HAP-1 (cell line): ENCODE measurements around the gene DIAPH1.

Experiments
- DNase-seq, 2 experiments: peaks; one replicate each; pipeline ENCODE4 v3.0.0-alpha.2; 2016 to 2020; ENCODE audit warnings: low spot score in 2 of 2
- H3K27me3 ChIP-seq: fragments of 250-450 bp; sonication (Bioruptor Pico); 2 replicates; pipeline ENCODE4 v1.5.1; 2020; ENCODE audit warnings: low read depth, mild to moderate bottlenecking, moderate library complexity
- H3K36me3 ChIP-seq: fragments of 250-450 bp; sonication (Bioruptor Pico); replicated peaks from 2 replicates; pipeline ENCODE4 v1.5.1; 2020; ENCODE audit warnings: mild to moderate bottlenecking
- H3K4me1 ChIP-seq: fragments of 250-450 bp; sonication (Bioruptor Pico); 2 replicates; pipeline ENCODE4 v1.5.1; 2020; ENCODE audit warnings: mild to moderate bottlenecking
- H3K4me3 ChIP-seq: fragments of 250-450 bp; sonication (Bioruptor Pico); 2 replicates; pipeline ENCODE4 v1.5.1; 2020; ENCODE audit warnings: mild to moderate bottlenecking, moderate library complexity
- H3K9me3 ChIP-seq: fragments of 250-450 bp; sonication (Bioruptor Pico); 2 replicates; pipeline ENCODE4 v1.5.1; 2020; ENCODE audit warnings: mild to moderate bottlenecking, moderate library complexity
- in situ Hi-C: fragments of 300-500 bp; cut with MboI; formaldehyde crosslinking; loops from 3 replicates; pipeline ENCODE4 v1.14.3; 2020; ENCODE audit warnings: low sequenced_read_pairs, inconsistent platforms, mixed read lengths

The DIAPH1 gene

GRCh38 chr5:141558150-141558549 lies 60.6 kb downstream of the DIAPH1 start:
- Histone ChIP-seq H3K4me1 (peaks cover 19% of the 10 kb centered on the region), H3K36me3 (peaks cover 14% of the 10 kb centered on the region), H3K4me3 (no peak overlapping the region), H3K9me3 (no peaks in the 10 kb centered on the region), H3K27me3 (no peaks in the 10 kb centered on the region)
- no peak for DNase-seq
- in situ Hi-C loops, result loop anchor here (25.0 kb wide), 1 partner anchor 346 kb away; the partner anchor contains the start of genes PCDHB12, PCDHB13 and PCDHB14

- no peak overlapping the region for H3K4me3 ChIP-seq
- no peaks in the 10 kb centered on the region for H3K27me3 ChIP-seq
- peak; percentile 83 to 89 for DNase-seq
- peaks cover 19% of the 10 kb centered on the region for H3K4me1 ChIP-seq
- H3K36me3 ChIP-seq, result peaks cover 14% of the 10 kb centered on the region
- H3K9me3 ChIP-seq, result no peaks in the 10 kb centered on the region
- in situ Hi-C loops, result loop anchor here (25.0 kb wide), 1 partner anchor 345 kb away; the partner anchor contains the start of genes PCDHB12, PCDHB13 and PCDHB14
Observed at GRCh38 chr5:141557681-141558136, 61.1 kb downstream of the DIAPH1 start.

GRCh38 chr5:141547921-141548320 lies 70.9 kb downstream of the DIAPH1 start:
- Histone ChIP-seq H3K36me3 (peaks cover 5% of the 10 kb centered on the region; the same call in 1 of the 2 replicates), H3K4me1 (no peaks in the 10 kb centered on the region), H3K9me3 (peaks cover 4% of the 10 kb centered on the region; the same call in 1 of the 2 replicates), H3K4me3 (no peak overlapping the region), H3K27me3 (no peaks in the 10 kb centered on the region)
- no peak for DNase-seq
- in situ Hi-C loops, result no loop called here

- H3K27me3 ChIP-seq, result no peaks in the 10 kb centered on the region
- H3K4me1 ChIP-seq, result no peaks in the 10 kb centered on the region
- H3K36me3 ChIP-seq, result peaks cover 5% of the 10 kb centered on the region; the same call in 1 of the 2 replicates
- in situ Hi-C loops, result no loop called here
- no peak overlapping the region for H3K4me3 ChIP-seq
- no peak for DNase-seq
- H3K9me3 ChIP-seq, result peaks cover 4% of the 10 kb centered on the region; the same call in 1 of the 2 replicates
Observed at GRCh38 chr5:141547488-141547887, 71.3 kb downstream of the DIAPH1 start.

- Histone ChIP-seq H3K4me1 (no peaks in the 10 kb centered on the region), H3K4me3 (no peak overlapping the region), H3K36me3 (peaks cover 9% of the 10 kb centered on the region; the same call in 1 of the 2 replicates), H3K27me3 (no peaks in the 10 kb centered on the region), H3K9me3 (peaks cover 4% of the 10 kb centered on the region; the same call in 1 of the 2 replicates)
- no peak for DNase-seq
- in situ Hi-C loops, result no loop called here
Observed at GRCh38 chr5:141543053-141543452, 75.7 kb downstream of the DIAPH1 start.

GRCh38 chr5:141534492-141535213 lies 84.1 kb downstream of the DIAPH1 start:
- in situ Hi-C loops, result no loop called here
- H3K36me3 ChIP-seq, result peaks cover 32% of the 10 kb centered on the region
- DNase-seq, result no peak
- H3K4me1 ChIP-seq, result no peaks in the 10 kb centered on the region
- no peaks in the 10 kb centered on the region for H3K9me3 ChIP-seq
- no peaks in the 10 kb centered on the region for H3K27me3 ChIP-seq
- no peak overlapping the region for H3K4me3 ChIP-seq

- no peaks in the 10 kb centered on the region for H3K9me3 ChIP-seq
- H3K36me3 ChIP-seq, result peaks cover 32% of the 10 kb centered on the region
- no peak for DNase-seq
- no peaks in the 10 kb centered on the region for H3K4me1 ChIP-seq
- in situ Hi-C loops, result no loop called here
- H3K27me3 ChIP-seq, result no peaks in the 10 kb centered on the region
- H3K4me3 ChIP-seq, result no peak overlapping the region
Observed at GRCh38 chr5:141533897-141534296, 84.9 kb downstream of the DIAPH1 start.

GRCh38 chr5:141532726-141533125 lies 86.1 kb downstream of the DIAPH1 start:
- Histone ChIP-seq H3K27me3 (no peaks in the 10 kb centered on the region), H3K4me1 (no peaks in the 10 kb centered on the region), H3K36me3 (peaks cover 44% of the 10 kb centered on the region), H3K9me3 (no peaks in the 10 kb centered on the region), H3K4me3 (no peak overlapping the region)
- DNase-seq, result no peak
- in situ Hi-C loops, result no loop called here

GRCh38 chr5:141529873-141530272 lies 88.9 kb downstream of the DIAPH1 start:
- Histone ChIP-seq H3K4me3 (no peak overlapping the region), H3K36me3 (peaks cover 49% of the 10 kb centered on the region), H3K27me3 (no peaks in the 10 kb centered on the region), H3K4me1 (no peaks in the 10 kb centered on the region), H3K9me3 (no peaks in the 10 kb centered on the region)
- in situ Hi-C loops, result loop anchor here (10.0 kb wide), 1 partner anchor 115 kb away; the partner anchor contains the start of genes PCDHGA10 and PCDHGB7
- no peak for DNase-seq

GRCh38 chr5:141529002-141529401 lies 89.8 kb downstream of the DIAPH1 start:
- peaks cover 46% of the 10 kb centered on the region for H3K36me3 ChIP-seq
- peaks cover 3% of the 10 kb centered on the region for H3K4me1 ChIP-seq
- no peaks in the 10 kb centered on the region for H3K27me3 ChIP-seq
- no peak for DNase-seq
- in situ Hi-C loops, result loop anchor here (10.0 kb wide), 1 partner anchor 114 kb away; the partner anchor contains the start of genes PCDHGA10 and PCDHGB7
- H3K4me3 ChIP-seq, result no peak overlapping the region
- H3K9me3 ChIP-seq, result no peaks in the 10 kb centered on the region

GRCh38 chr5:141528291-141528984 lies 90.4 kb downstream of the DIAPH1 start:
- no peaks in the 10 kb centered on the region for H3K9me3 ChIP-seq
- no peak overlapping the region for H3K4me3 ChIP-seq
- H3K36me3 ChIP-seq, result peaks cover 49% of the 10 kb centered on the region
- peaks cover 3% of the 10 kb centered on the region for H3K4me1 ChIP-seq
- no peaks in the 10 kb centered on the region for H3K27me3 ChIP-seq
- in situ Hi-C loops, result loop anchor here (10.0 kb wide), 1 partner anchor 114 kb away; the partner anchor contains the start of genes PCDHGA10 and PCDHGB7
- DNase-seq, result no peak

GRCh38 chr5:141527426-141527825 lies 91.4 kb downstream of the DIAPH1 start:
- in situ Hi-C loops, result loop anchor here (10.0 kb wide), 1 partner anchor 113 kb away; the partner anchor contains the start of genes PCDHGA10 and PCDHGB7
- Histone ChIP-seq H3K36me3 (peaks cover 48% of the 10 kb centered on the region), H3K9me3 (no peaks in the 10 kb centered on the region), H3K4me1 (peaks cover 3% of the 10 kb centered on the region), H3K4me3 (no peak overlapping the region), H3K27me3 (no peaks in the 10 kb centered on the region)
- no peak for DNase-seq

- in situ Hi-C loops, result loop anchor here (10.0 kb wide), 1 partner anchor 111 kb away; the partner anchor contains the start of genes PCDHGA10 and PCDHGB7
- no peak for DNase-seq
- H3K4me1 ChIP-seq, result peaks cover 16% of the 10 kb centered on the region
Observed at GRCh38 chr5:141525653-141526052, 93.1 kb downstream of the DIAPH1 start.

More at GRCh38 chr5:141525653-141526052, 93.1 kb downstream of the DIAPH1 start:
- Histone ChIP-seq H3K36me3 (peaks cover 46% of the 10 kb centered on the region), H3K4me3 (no peak overlapping the region), H3K27me3 (no peaks in the 10 kb centered on the region), H3K9me3 (no peaks in the 10 kb centered on the region)
